NCI-H2081 treated with DMSO at 0.1 percent for 48 hours (cell line): Measurements from ENCODE around the gene FOXK2.

Source experiments
- DNase-seq: peaks from one replicate; lab custom pipeline; 2025; lab: John Stamatoyannopoulos, UW

FOXK2 gene

DNA sequence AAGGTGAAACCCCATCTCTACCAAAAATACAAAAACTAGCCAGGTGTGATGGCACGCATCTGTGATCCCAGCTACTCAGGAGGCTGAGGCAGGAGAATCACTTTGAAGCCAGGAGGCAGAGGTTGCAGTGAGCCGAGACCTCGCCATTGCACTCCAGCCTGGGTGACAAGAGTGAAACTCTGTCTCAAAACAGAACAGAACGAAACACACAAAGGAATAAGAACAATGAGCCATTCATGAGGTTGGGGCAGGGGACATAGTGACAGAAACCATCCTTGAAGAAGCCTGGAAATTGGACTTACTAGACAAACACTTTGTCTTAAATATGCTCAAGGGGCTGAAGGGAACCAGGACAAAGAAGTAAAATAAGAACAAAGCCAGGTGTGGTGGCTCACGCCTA, 89.3 kb downstream of the FOXK2 start:
- DNase-seq: no peak

DNA sequence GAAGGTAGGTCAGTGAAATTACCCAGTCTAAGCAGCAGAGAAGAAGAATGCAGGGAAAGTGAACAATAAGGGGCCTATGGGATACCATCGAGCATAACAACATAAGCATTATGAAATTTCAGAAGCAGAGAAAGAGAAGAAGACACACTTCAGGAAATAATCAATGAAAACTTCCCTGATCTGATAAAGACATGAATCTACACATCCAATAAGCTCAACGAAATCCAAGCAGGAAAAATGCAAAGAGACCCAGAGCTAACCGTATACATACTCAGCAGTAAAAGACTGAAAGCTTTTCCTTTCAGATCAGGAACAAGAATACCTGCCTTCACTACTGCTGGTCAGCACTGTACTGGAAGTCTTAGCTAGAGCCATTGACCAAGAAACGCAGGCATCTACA, 90.1 kb downstream of the FOXK2 start:
- no peak for DNase-seq

DNA sequence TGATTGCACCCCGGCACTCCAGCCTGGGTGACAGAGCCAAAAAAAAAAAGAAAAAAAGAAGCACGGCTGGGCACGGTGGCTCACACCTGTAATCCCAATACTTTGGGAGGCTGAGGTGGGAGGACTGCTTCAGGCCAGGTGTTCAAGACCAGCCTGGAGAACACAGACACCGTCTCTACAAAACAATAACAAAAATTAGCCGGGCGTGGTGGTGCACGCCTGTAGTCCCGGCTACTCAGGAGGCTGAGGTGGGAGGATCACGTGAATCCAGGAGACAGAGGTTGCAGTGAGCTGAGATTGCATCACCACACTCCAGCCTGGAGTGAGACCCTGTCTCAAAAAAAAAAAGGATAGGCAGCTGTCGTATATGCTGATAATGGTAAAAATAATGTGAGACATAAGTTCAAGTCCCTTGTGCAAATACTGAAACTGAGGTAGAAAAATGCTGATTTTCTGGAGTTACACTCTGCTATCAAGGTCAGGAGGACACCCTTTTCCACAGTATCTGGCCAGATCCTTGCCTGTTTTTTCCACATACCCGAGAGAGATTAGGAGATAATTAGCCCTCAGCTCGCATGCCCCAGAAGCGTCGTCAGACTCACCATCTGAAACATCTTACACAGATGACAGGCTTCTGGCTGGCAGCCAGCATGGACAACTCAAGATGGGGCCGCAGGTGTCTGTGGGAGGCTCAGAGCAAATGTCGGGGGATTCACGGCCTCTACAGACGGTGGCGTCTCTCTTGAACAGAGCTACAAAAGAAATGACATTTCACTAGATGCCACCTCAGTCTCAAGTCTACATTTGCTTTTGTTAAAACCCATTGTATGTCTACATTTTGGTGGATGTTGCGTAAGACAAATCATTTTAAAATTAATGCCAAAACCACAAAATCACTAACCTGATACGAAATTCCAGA, 91.9 kb downstream of the FOXK2 start:
- DNase-seq: no peak

DNA sequence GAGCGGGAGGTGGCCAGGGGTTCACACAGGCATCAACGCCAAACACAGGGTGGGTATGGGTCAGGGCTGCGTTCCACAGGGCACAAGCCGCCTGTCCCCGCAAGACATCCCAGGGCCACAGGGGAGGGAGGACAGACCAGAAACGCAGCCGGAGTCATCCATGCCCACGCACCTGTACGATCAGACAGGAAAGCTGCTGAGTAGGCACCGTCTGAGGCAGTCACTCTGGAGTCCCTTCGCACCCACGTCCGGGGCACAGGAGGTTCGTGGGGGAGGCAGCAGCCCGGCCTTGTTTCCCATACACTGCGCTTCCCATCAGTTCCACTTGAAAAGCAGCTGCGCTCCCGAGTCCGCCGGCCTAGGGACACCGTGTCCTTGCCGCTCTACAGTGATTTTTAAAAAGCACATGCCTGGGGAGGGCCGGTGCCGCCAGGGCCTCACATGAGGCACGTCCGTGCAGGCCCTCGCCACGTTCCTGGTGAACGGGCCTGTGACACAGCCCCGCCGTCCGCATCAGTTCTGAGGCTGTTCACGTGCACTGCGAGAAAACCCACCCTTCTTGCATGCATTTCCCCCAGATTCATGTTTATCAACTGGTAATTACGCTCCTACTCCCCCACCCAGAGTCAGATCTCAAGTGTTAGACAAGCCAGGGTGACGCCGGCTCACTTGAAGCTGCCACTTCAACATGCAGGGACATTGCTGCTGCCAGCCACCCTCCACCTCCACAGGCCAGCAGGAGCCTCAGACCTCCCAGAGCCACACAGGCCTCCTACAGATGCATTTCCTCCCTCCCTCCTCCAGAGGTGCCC, 94.0 kb downstream of the FOXK2 start:
- no peak for DNase-seq

DNA sequence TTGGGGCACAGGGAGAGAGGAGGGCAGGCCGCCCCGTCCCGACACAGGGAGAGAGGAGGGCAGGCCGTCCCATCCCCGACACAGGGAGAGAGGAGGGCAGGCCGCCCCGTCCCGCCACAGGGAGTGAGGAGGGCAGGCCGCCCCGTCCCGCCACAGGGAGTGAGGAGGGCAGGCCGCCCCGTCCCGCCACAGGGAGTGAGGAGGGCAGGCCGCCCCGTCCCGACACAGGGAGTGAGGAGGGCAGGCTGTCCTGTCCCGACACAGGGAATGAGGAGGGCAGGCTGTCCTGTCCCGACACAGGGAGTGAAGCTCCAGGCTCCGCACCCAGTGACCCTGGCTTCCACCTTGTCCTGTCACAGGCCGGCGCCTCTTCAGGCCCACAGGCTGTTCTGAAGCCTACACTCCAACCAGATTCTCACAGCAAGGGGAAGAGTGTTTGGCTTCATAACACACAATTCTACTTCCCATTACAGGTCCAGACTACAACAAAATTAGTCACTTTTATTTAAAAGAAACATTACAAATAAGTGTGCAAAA, 94.6 kb downstream of the FOXK2 start:
- no peak for DNase-seq

DNA sequence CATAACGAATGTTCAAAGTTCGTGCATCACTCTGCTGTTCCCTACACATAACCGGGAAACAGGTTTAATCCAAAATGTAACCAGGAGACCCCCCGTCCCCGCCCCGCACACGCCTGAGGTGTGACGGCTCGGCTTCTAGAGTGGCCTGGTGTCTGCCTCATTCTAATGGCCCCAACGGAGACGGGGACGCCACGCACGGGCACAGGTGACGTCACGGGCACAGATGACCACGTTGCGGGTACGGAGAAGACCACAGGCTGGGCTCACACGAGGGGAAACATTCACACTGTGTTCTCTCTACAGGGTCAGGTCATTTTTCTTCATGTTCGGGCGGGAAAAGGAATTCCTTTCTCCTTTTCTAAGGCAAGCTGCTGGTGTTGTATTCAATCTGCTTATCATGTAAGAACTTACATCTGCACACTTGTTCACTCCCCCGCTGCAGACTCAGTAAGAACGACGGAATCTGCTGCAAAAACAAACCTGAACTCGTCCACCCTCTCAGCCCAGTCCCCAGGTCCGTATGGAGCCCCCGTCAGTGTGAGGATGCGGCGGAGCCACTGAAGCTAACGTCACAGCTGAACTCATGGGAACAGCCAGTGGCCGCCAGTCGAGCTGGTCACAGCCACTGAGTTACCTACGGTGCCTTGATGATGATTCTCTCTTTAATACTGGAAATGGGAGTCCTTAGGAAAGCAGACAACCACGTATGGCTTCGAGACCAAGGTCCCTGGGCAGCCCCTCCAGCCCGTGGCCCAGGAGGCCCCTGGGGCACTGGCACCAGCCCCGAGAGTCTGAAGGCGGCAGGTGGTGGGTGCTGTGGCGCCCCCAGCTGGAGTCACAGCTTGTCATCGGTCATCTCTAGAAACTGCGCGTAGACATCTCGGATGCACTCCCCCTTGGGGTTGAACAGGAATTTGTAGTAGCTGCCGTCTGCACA, 95.8 kb downstream of the FOXK2 start:
- DNase-seq: no peak

DNA sequence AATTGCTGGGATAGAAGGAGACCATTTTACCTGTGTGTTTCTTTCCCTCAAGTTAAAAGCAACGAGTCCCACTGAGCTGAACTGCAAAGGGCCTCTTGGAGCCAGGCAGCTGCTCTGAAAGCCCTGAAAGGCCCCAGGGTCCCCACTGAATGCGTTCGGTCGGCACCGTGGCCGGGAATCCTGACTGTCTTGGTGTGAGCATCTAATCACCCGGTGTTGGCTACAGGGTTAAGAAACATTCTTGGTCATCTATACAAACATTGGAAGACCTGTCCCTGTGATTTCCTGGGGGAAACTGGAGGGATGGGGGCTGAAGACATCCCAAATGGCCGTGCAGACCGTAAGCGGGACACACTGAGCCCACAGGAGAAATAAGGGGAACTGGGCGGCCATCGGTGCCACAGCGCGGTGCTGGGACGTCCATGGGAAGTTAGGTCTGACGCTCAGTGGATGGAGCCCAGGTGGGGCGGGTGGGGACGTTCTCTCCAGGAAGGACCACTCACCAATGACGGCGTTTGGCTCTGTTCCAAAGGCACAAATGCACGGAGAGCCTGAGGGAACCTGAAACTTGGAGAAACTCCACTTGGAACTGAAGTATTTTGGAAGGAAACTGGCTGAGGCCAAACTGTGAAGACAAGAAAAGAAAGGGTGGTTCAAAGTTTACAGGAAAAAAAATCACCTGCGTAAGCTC, 96.6 kb downstream of the FOXK2 start:
- no peak for DNase-seq

DNA sequence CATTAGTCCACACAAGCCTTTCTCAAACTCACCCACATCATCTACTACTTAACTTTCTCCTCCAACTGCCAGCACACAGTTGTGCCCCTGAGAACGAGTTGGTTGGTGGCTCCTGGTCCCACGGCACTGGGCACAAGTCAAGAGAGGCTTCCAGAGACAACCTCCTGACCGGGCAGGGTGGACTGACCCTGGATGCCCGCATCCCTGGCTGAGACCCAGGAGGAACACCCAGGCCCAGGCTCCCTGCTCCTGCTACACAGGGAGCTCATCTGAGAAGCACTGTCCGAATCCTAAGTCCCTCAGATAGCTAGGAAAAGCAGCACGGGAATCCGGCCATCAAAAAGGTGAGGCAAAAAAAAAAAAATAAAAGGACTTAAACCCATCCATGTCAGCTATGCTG, 99.7 kb downstream of the FOXK2 start:
- DNase-seq: no peak

DNA sequence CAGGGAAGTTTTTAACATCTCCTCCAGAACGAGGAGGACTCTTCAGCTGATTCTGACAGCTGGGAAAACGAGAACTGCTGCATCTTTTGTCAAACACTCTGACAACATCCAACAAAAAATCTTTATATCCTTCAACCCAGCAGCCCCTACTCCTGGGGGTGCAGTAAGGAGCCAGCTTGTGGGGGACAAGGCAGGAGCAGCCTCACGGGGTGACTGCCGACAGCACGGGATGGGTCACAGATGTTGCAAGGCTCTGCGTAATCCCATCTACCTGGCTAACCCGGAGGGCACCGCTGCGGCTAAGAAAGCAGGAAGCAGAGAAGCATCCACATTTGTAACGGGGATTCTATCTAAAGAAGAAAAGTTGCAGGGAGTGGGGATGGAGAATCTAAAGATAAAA, 100.1 kb downstream of the FOXK2 start:
- DNase-seq: no peak

DNA sequence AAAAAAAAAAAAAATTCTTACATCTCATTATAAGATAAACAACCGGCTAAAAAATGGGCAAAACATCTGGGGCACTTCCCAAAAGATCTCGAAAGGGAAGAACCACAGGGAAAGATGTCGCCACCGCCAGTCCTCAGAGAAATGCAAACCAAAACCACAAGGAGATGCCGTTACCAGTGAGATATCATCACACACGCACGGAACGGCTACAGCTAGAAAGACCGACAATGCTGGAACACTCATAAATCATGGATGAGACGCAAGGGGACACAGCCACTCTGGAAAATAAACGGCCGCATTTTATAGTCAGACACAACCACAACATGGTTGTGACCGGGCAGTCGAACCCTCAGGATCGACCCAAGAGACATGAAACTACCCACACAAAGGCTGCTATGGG, 104.2 kb downstream of the FOXK2 start:
- DNase-seq: no peak

DNA sequence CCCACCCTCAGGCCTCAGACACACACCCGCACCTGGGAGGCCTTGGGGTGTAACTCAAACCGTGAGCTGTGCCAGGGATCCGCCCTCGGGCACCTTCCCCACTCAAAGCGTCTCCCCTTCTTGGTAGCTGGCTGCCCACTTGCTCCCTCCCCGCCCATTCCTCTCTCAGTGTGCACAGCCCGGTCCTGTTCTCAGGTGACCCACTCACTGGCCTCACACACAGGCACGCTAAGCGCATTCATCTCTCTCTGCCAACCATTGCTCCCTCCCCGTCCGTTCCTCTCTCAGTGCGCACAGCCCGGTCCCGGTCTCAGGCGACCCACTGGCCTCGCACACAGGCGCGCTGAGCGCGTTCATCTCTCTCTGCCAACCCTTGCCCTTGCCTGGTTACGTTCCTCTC, 107.9 kb downstream of the FOXK2 start:
- DNase-seq: no peak

DNA sequence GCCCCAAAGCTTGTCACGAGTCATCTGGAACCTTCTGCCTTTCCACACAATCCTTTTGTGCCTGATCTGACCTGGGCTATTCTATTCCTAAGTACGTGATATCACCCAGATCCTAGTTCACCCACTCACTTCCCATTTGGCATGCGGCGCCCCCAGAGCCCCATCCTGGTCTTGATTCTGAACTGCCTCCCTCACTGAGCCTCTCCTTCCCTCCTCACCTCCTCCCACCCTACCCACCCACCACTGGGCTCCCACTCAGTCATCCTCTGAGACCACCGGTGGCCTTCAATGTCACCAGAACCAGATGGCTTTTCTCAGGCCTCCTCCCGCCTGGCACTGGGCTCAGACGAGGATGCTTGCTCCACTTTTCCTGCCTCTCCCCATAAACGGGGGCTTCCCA, 110.2 kb downstream of the FOXK2 start:
- no peak for DNase-seq

DNA sequence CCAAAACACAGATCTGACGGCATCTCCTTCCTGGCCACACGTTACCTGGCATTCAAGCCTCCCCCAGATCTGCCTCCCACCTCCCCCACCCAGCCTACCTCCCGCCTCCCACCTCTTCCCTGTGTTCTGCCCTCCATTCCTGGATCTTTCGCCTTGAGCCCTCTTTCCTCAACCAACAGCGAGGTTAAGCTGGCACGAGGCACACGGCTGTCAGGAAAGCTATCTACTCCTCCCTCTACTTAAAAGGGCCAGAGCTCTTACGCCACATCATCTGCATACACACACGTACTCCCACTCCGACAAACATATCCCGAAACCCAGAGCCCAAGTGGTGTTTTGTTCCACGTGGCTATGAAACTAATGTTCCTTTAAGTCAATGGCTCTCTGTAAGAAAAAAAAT, 110.7 kb downstream of the FOXK2 start:
- no peak for DNase-seq

DNA sequence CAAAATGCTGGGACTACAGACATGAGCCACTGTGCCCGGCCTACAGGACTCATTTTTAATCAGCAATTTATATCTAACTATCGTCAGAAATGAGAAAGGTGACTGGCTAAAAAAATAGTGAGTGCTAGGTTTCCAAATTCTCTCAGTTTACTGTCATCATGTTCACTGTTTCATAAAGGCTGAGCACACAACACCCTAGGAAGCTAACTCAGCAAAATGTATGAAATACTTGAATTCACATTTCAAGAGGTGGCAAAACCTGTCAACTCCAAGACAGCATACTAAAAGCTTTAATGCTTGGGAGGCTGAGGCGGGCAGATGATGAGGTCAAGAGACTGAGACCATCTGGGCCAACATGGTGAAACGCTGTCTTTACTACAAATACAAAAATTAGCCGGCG, 112.0 kb downstream of the FOXK2 start:
- DNase-seq: no peak

DNA sequence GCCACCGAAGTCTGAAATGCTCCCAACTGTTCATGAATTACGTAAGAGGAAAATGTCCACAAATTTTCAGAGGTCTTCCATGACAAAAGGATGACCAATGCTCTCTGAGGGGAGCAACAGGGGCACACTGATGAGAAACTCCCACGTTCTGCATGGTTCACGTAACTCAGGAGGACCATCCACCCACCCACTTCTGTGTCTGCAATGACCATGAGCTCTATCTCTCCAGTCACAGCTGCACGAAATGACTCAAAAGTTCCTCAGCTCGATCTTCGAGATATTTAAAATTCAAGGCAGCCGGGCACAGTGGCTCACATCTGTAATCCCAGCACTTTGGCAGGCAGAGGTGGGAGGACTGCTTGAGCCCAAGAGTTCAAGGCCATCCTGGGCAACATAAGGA, 112.9 kb downstream of the FOXK2 start:
- no peak for DNase-seq

DNA sequence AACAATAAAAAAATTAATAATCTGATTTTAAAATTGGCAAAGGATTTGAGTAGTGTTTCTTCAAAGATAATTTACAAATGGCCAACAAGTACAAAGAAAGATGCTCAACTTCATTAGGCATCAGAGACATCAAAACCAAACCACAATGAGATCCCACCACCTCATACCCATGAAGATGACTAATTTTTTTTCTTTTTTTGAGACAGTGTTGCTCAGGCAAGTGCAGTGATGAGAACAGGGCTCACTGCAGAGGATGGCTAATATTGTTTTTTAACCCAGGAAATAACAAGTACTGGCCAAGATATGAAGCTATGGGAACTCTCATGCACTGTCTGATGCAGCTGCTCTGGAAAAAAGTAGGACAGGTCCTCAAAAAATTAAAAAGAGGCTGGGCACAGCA, 113.8 kb downstream of the FOXK2 start:
- DNase-seq: no peak

DNA sequence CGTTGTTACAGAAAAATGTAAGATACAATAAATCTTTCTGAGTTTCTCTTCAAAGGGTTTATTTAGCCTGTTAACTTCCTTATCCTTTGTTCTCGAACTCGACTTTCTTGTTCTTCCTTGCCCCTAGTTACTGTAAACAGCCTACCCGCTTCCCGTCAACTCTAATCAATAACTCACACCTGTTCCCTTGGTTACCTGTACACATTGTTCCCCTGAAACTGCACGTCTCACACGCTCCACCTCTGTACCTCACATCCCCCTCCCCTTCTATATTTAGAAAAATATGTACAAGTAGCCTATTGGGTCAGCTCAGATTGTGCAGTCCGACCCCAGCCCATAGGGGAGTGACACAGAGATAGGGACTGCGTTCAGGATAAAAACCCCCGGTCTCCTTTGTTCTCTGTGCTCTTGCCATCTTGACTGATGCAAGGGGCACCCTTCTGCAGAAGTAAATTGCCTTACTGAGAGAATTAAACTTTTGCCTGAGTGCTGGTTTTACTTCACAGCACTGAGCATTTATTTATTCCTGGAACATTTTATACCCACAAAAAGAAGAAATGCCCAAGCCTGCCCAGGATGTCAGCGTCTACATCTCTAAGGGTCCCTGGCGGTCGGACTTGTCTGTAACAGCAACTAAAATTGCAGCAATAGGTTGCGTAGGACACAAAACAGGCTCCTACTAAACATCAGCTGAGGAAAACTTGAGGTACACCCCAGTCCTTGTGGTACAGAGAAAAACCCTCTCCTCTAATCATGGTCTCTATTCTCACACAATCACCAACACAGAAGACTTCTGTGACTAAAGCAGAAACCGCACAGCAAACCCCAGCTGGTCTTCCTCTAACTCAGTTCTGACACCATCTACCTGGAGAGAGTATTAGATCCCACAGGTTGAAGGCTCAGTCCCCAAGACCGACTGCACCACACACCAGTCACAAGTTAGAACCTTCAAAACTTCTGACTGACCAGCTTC, 117.4 kb downstream of the FOXK2 start:
- no peak for DNase-seq

DNA sequence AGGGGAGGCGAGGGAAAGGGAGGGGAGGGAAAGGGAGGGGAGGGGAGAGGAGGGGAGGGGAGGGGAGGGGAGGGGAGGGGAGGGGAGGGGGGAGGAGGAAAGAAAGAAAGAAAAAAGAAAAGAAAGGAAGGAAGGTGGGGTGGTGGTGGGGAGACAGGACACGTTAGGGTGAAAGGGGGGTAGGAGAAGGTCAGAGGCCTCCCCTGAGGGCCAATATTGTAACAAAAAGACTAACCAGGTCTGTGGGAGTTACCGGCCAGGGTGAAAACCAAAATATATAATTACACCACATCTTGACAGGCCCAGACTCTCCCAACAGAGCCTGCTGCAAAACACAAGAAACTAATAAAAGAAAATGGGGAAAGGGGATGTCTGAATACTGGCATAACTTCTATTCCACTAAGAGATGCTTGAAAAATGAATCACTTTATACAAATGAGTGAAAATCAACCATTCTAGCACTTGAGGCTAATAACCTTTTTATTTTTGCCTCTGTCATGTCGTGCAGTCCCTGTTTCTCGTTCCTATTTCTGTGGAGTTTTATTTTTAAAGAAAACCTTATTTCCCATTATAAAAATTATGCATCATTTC, 118.7 kb downstream of the FOXK2 start:
- DNase-seq: no peak

DNA sequence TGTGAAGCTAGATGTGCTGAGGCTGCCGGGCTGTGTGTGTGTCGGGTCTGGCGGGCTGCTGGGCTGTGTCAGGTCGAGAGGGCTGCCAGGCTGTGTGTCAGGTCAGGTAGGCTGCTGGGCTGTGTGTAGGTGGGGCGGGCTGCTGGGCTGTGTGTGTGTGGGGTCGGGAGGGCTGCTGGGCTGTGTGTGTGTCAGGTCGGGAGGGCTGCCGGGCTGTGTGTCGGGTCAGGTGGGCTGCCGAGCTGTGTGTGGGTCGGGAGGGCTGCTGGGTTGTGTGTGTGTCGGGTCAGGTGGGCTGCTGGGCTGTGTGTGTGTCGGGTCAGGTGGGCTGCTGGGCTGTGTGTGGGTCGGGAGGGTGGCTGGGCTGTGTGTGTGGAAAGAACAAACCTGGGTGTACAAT, 120.1 kb downstream of the FOXK2 start:
- no peak for DNase-seq

DNA sequence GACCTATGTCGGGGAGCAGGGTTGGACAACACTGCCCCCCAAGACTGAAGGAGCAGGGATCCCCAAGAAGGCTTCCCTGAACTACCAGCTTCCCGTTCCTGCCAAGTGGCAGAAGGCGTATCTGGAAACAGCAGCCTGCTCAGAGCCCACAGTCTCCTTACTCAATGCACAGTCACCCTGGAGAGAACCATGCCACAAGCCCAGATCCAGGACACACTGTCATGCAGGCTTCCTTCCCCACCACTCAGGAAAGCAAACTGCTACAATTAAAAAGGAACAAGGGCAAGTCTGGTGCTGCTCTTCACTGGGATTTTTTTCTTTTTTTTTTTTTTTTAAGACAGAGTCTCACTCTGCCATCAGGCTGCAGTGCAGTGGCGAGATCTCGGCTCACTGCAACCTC, 120.5 kb downstream of the FOXK2 start:
- DNase-seq: no peak
